ENCODE measurements around the gene ARFRP1.

DNA sequence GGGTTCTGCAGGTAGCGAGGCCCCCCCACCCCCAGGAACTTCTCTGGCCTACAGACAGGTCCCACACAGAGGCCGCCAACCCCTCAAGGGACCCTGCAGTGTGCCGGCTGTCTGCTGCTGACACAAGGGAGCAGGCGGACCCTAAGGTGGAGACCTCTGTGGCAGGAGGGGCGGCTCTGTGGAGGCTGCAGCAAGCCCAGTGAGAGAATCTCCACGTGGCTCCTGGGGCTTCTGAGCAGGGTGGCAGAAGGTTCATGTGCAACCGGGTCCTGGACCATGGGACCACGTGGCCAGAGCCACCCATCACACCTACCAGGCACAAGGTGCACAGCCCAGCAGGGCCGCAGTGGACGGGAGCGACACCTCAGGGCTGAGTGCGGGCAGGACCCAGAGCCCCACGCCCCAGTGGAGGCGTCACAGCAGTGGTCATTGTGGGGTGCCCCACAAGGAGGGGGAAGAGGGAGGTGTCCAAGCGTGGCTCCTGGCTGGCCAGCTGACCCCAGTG lies 4.3 kb downstream of the ARFRP1 start:
- TF ChIP-seq, protein P1, sequence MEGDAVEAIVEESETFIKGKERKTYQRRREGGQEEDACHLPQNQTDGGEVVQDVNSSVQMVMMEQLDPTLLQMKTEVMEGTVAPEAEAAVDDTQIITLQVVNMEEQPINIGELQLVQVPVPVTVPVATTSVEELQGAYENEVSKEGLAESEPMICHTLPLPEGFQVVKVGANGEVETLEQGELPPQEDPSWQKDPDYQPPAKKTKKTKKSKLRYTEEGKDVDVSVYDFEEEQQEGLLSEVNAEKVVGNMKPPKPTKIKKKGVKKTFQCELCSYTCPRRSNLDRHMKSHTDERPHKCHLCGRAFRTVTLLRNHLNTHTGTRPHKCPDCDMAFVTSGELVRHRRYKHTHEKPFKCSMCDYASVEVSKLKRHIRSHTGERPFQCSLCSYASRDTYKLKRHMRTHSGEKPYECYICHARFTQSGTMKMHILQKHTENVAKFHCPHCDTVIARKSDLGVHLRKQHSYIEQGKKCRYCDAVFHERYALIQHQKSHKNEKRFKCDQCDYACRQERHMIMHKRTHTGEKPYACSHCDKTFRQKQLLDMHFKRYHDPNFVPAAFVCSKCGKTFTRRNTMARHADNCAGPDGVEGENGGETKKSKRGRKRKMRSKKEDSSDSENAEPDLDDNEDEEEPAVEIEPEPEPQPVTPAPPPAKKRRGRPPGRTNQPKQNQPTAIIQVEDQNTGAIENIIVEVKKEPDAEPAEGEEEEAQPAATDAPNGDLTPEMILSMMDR (IDR thresholded peaks at IDR 0.05; ENCODE audit: insufficient read depth, low read length, poor library complexity, severe bottlenecking) = no peak
- no peak for TF ChIP-seq EZH2phosphoT487 (conservative IDR thresholded peaks at IDR 0.05; ENCODE audit: low read length)
